ENCODE results near the gene ZNF71. TPM values are rescaled to one million over a fixed set of nuclear protein-coding genes. Genes with fewer than 3 reads are reported as not detected.

The ZNF71 gene
- total and polyA plus RNA-seq, 2 of the 8 experiments (the other 6 are each of a cell fraction or from before 2014, with no cell fraction given), result 8.2 to 12.4 TPM

GRCh38 chr19:56611288-56611687 is 16.2 kb downstream of the ZNF71 start:
- H3K27me3 ChIP-seq (replicated peaks in 1 of 4; ENCODE audit: control insufficient read depth in 3 of 4, extremely low read depth in 1 of 4, insufficient read depth in 3 of 4, low read length in 3 of 4), result no peaks in the 10 kb centered on the region
- no peak overlapping the region for H4K5ac ChIP-seq (ENCODE audit: insufficient read length, low read depth, low read length)
- no peak overlapping the region for H3K27ac ChIP-seq (ENCODE audit: low read depth, low read length)
- no peak overlapping the region for H2AFZ ChIP-seq (ENCODE audit: low read length)
- H3K4me1 ChIP-seq (replicated peaks in 1 of 4; ENCODE audit: control insufficient read depth in 3 of 4, insufficient read depth in 4 of 4, low read length in 3 of 4), result no peaks in the 10 kb centered on the region; a peak in 1 of 7 replicates
- no peak overlapping the region for H2BK20ac ChIP-seq (ENCODE audit: low read length)
- H3K36me3 ChIP-seq (ENCODE audit: control insufficient read depth in 2 of 4, insufficient read depth in 4 of 4, low read length in 3 of 4), result no peaks in the 10 kb centered on the region; a peak in 1 of 8 replicates
- H3K9me3 ChIP-seq (ENCODE audit: insufficient read depth in 2 of 2, low read depth in 1 of 2, low read length in 1 of 2), result peaks cover 20 to 40% of the 10 kb centered on the region in 2 experiments
- no peak overlapping the region for H3K4ac ChIP-seq (replicated peaks; ENCODE audit: insufficient read length, low read depth, low read length)
- ChIA-PET POLR2A (ENCODE audit: partially characterized antibody) (no interaction called here), CTCF (ENCODE audit: partially characterized antibody) (interaction anchor here (1.4 kb wide), 1 partner anchor 9 kb away, joined by 4 read pairs; no protein-coding TSS in a partner anchor)
- H3K18ac ChIP-seq (ENCODE audit: extremely low read depth, low read length), result no peak overlapping the region
- no peak overlapping the region for H4K8ac ChIP-seq (ENCODE audit: extremely low read depth, insufficient read depth, low read length)
- H3K23me2 ChIP-seq (ENCODE audit: low read depth, low read length), result no peaks in the 10 kb centered on the region
- H3K56ac ChIP-seq (replicated peaks; ENCODE audit: insufficient read length, low read depth, low read length), result no peak overlapping the region
- WGBS, 2 experiments (ENCODE audit: extremely low coverage in 1 of 2, insufficient coverage in 1 of 2, insufficient read length in 1 of 2, insufficient replicate concordance in 2 of 2, low coverage in 1 of 2, low lambda C conversion rate in 2 of 2, missing lambda C conversion rate in 1 of 2), result 86% methylated on average over 8 of the region's 8 CpGs; no CpG with 5 or more reads in 1 of the 2 experiments
- no peak for DNase-seq (ENCODE audit: low read depth in 1 of 2, low spot score in 2 of 2)
- no peak overlapping the region for H3K14ac ChIP-seq (ENCODE audit: insufficient read length)
- no peak overlapping the region for H3K23ac ChIP-seq (ENCODE audit: insufficient read length)
- no peak overlapping the region for H2AK5ac ChIP-seq (ENCODE audit: low read depth, low read length)
- H2BK12ac ChIP-seq (ENCODE audit: low read depth, low read length), result no peak overlapping the region
- no peak overlapping the region for H2BK5ac ChIP-seq (ENCODE audit: low read depth, low read length)
- H2BK15ac ChIP-seq (ENCODE audit: low read length), result no peak overlapping the region
- H4K20me1 ChIP-seq (replicated peaks in 1 of 2; ENCODE audit: control insufficient read depth in 1 of 2, insufficient read depth in 2 of 2, low read length in 2 of 2), result no peaks in the 10 kb centered on the region
- H3K4me2 ChIP-seq (ENCODE audit: insufficient read depth in 1 of 2, low read depth in 2 of 2, low read length in 2 of 2), result no peak overlapping the region
- no peak overlapping the region for H3K4me3 ChIP-seq (ENCODE audit: extremely low read depth in 1 of 4, insufficient read depth in 2 of 4, low read depth in 3 of 4, low read length in 4 of 4)
- no peak overlapping the region for H3K9ac ChIP-seq (replicated peaks in 1 of 4; ENCODE audit: extremely low read depth in 1 of 4, low read depth in 3 of 4, low read length in 3 of 4)
- H4K91ac ChIP-seq (replicated peaks; ENCODE audit: insufficient read length, low read length), result no peak overlapping the region
- peaks cover 4 to 20% of the 10 kb centered on the region in 2 experiments; a peak in 3 of 4 replicates for H3K79me2 ChIP-seq (ENCODE audit: control insufficient read depth in 1 of 2, insufficient read depth in 2 of 2, low read length in 2 of 2)
- peaks cover 2% of the 10 kb centered on the region; the same call in 1 of the 2 replicates for H3K79me1 ChIP-seq (ENCODE audit: low read depth, low read length)
- H2BK120ac ChIP-seq (replicated peaks; ENCODE audit: low read depth, low read length), result no peak overlapping the region
- no peak for FAIRE-seq
- TF ChIP-seq EP300 (IDR thresholded peaks at IDR 0.05; ENCODE audit: borderline replicate concordance in 1 of 2, low read depth in 2 of 2, low read length in 2 of 2), result no peak
- TF ChIP-seq, protein P1, sequence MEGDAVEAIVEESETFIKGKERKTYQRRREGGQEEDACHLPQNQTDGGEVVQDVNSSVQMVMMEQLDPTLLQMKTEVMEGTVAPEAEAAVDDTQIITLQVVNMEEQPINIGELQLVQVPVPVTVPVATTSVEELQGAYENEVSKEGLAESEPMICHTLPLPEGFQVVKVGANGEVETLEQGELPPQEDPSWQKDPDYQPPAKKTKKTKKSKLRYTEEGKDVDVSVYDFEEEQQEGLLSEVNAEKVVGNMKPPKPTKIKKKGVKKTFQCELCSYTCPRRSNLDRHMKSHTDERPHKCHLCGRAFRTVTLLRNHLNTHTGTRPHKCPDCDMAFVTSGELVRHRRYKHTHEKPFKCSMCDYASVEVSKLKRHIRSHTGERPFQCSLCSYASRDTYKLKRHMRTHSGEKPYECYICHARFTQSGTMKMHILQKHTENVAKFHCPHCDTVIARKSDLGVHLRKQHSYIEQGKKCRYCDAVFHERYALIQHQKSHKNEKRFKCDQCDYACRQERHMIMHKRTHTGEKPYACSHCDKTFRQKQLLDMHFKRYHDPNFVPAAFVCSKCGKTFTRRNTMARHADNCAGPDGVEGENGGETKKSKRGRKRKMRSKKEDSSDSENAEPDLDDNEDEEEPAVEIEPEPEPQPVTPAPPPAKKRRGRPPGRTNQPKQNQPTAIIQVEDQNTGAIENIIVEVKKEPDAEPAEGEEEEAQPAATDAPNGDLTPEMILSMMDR (IDR thresholded peaks at IDR 0.05; ENCODE audit: control extremely low read depth in 1 of 3, insufficient read depth in 1 of 3, low read depth in 1 of 3, low read length in 3 of 3), result peak in 2 of 3 experiments; percentile 19 to 49; a peak in 2 of 4 replicates
- no peak for TF ChIP-seq USF2 (IDR thresholded peaks at IDR 0.05; ENCODE audit: low read length)
- TF ChIP-seq RAD21 (IDR thresholded peaks at IDR 0.05 in 1 of 2, conservative IDR thresholded peaks at IDR 0.05 in 1 of 2; ENCODE audit: low read depth in 2 of 2, low read length in 2 of 2), result 0 out of 4 replicates have a peak, but pooled peaks of 1 of the 2 experiments have one; percentile 6
- TF ChIP-seq SUZ12 (IDR thresholded peaks at IDR 0.05; ENCODE audit: low read length), result no peak

Measured in H1 (cell line).